Keratinocyte (primary cell): ENCODE data around the gene UGT1A8.

ENCODE experiments used
- EZH2 ChIP-seq: IDR thresholded peaks from one replicate; pipeline ENCODE4 v1.6.1; 2012; ENCODE audit warnings: inconsistent platforms, mild to moderate bottlenecking, low read length, moderate library complexity
- TF ChIP-seq, protein P1 (sequence below), 3 experiments: IDR thresholded peaks in 1 of 3; conservative IDR thresholded peaks in 1 of 3; optimal IDR thresholded peaks in 1 of 3; 2 replicates in 2 of 3; 3 replicates in 1 of 3; pipeline versions ENCODE3 to v1.5.1; 2011; ENCODE audit warnings: low read length in 3 of 3, mild to moderate bottlenecking in 3 of 3, moderate library complexity in 2 of 3, control low read depth in 1 of 3, inconsistent platforms in 1 of 3; ENCODE audit not compliant: insufficient read depth in 2 of 3; ENCODE audit errors: extremely low read depth in 1 of 3

DNA sequence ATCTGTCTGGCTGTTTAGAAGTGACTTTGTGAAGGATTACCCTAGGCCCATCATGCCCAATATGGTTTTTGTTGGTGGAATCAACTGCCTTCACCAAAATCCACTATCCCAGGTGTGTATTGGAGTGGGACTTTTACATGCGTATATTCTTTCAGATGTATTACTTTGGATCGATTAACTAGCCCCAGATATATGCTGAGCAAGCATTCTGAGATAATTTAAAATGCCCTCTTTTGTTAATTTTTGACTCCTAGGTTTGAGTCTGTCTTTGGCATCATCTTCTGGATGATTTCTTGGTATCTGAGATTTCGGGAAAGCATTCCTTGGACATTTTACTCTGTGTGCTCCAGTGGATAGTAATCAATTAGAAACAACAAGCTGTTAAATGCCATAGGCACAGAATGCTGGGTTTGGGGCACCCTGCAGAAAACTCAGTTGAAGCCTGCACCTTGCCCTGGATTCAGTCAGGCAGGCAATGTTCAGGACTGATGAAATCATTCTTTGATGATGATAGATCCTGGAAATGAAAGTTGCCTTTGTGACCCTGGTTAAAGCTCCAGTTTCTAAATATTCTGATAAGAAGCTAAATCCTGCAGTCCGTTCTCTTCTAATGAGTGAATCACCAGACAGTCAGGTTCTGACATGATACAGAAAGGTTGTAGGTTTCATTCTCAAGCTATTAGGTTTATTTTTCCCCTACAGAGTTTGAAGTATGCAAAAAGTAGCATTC lies 143.8 kb downstream of the UGT1A8 start:
- TF ChIP-seq, protein P1, sequence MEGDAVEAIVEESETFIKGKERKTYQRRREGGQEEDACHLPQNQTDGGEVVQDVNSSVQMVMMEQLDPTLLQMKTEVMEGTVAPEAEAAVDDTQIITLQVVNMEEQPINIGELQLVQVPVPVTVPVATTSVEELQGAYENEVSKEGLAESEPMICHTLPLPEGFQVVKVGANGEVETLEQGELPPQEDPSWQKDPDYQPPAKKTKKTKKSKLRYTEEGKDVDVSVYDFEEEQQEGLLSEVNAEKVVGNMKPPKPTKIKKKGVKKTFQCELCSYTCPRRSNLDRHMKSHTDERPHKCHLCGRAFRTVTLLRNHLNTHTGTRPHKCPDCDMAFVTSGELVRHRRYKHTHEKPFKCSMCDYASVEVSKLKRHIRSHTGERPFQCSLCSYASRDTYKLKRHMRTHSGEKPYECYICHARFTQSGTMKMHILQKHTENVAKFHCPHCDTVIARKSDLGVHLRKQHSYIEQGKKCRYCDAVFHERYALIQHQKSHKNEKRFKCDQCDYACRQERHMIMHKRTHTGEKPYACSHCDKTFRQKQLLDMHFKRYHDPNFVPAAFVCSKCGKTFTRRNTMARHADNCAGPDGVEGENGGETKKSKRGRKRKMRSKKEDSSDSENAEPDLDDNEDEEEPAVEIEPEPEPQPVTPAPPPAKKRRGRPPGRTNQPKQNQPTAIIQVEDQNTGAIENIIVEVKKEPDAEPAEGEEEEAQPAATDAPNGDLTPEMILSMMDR (optimal IDR thresholded peaks at IDR 0.05 in 1 of 3, IDR thresholded peaks at IDR 0.05 in 1 of 3, conservative IDR thresholded peaks at IDR 0.05 in 1 of 3; ENCODE audit: extremely low read depth in 1 of 3, insufficient read depth in 2 of 3, low read length in 3 of 3): no peak
- no peak for TF ChIP-seq EZH2
